ENCODE results near the gene SHISAL1.

Gene SHISAL1

DNA sequence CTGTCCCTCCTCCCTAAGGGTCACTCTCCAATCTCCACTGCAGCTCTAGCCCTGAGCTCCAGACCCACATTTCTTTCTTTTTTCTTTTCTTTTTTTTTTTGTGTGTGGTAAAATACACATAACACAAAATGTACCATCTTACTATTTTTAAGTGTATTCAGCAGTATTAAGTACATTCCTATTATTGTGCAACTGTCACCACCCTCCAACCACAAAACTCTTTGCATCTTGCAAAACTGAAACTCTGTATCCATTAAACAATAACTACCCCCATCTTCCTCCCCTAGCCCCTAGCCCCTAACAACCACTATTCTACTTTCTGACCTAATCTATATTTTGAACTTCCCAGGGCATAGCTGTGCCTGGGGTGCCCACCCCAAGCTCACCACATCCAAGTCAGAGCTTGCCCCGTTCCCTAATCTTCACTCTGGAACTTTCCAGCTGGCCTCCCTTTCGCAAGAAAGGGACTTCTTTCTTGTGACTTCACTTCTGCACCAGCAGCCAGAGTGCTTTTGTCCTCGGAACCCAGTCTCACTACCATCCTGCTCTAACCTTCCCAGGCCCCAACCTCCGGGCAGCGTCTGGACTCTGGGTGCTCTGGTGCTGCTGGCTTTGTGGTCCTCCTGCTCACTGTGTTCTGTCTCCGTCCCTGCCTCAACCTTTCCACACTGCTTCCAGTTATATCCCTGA lies 101.3 kb downstream of the SHISAL1 start:
- no peak for DNase-seq
- Histone ChIP-seq H3K36me3 (no peaks in the 10 kb centered on the region), H3K9me3 (no peaks in the 10 kb centered on the region; the same call in 1 of the 2 replicates), H3K27me3 (0 out of 2 replicates have a peak, but pooled peaks cover 3% of the 10 kb centered on the region), H3K4me3 (ENCODE audit: low read depth, low read length) (no peak overlapping the region), H3K4me1 (no peaks in the 10 kb centered on the region)
- TF ChIP-seq, protein P1, sequence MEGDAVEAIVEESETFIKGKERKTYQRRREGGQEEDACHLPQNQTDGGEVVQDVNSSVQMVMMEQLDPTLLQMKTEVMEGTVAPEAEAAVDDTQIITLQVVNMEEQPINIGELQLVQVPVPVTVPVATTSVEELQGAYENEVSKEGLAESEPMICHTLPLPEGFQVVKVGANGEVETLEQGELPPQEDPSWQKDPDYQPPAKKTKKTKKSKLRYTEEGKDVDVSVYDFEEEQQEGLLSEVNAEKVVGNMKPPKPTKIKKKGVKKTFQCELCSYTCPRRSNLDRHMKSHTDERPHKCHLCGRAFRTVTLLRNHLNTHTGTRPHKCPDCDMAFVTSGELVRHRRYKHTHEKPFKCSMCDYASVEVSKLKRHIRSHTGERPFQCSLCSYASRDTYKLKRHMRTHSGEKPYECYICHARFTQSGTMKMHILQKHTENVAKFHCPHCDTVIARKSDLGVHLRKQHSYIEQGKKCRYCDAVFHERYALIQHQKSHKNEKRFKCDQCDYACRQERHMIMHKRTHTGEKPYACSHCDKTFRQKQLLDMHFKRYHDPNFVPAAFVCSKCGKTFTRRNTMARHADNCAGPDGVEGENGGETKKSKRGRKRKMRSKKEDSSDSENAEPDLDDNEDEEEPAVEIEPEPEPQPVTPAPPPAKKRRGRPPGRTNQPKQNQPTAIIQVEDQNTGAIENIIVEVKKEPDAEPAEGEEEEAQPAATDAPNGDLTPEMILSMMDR (IDR thresholded peaks at IDR 0.05; ENCODE audit: low read depth, low read length): no peak

- Histone ChIP-seq H3K4me3 (ENCODE audit: low read depth, low read length) (no peak overlapping the region), H3K4me1 (no peaks in the 10 kb centered on the region), H3K27me3 (0 out of 2 replicates have a peak, but pooled peaks cover 3% of the 10 kb centered on the region), H3K36me3 (no peaks in the 10 kb centered on the region), H3K9me3 (no peaks in the 10 kb centered on the region; the same call in 1 of the 2 replicates)
- TF ChIP-seq, protein P1 (IDR thresholded peaks at IDR 0.05; ENCODE audit: low read depth, low read length): no peak
- no peak for DNase-seq
Observed at GRCh38 chr22:44210722-44211121, 102.0 kb downstream of the SHISAL1 start.

DNA sequence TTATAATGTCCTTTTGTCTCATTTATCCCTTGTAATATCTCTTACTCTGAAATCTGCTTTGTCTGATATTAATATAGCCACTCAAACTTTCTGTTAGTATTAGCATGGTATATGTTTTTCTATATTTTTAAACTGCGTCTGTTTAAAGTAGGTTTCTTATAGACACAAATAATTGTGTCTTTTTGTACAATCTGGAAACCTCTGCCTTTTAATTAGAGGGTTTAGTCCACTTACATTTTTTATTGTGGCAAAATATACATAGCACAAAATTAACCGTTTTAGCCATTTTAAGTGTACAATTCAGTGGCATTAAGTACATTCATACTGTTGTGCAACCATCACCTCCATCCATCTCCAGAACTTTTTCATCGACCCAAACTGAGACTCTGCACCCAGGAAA lies 103.4 kb downstream of the SHISAL1 start:
- no peaks in the 10 kb centered on the region; the same call in none of the 2 replicates for H3K9me3 ChIP-seq
- H3K4me3 ChIP-seq (ENCODE audit: low read depth, low read length): no peak overlapping the region
- no peaks in the 10 kb centered on the region for H3K4me1 ChIP-seq
- no peak for DNase-seq
- H3K36me3 ChIP-seq: no peaks in the 10 kb centered on the region
- TF ChIP-seq, protein P1 (IDR thresholded peaks at IDR 0.05; ENCODE audit: low read depth, low read length): no peak
- 0 out of 2 replicates have a peak, but pooled peaks cover 3% of the 10 kb centered on the region for H3K27me3 ChIP-seq

GRCh38 chr22:44207981-44208317 lies 104.8 kb downstream of the SHISAL1 start:
- Histone ChIP-seq H3K36me3 (no peaks in the 10 kb centered on the region), H3K4me1 (no peaks in the 10 kb centered on the region; the same call in 1 of the 2 replicates), H3K9me3 (no peaks in the 10 kb centered on the region; the same call in 1 of the 2 replicates), H3K27me3 (0 out of 2 replicates have a peak, but pooled peaks cover 3% of the 10 kb centered on the region), H3K4me3 (ENCODE audit: low read depth, low read length) (no peak overlapping the region)
- TF ChIP-seq, protein P1 (IDR thresholded peaks at IDR 0.05; ENCODE audit: low read depth, low read length): no peak
- no peak for DNase-seq

DNA sequence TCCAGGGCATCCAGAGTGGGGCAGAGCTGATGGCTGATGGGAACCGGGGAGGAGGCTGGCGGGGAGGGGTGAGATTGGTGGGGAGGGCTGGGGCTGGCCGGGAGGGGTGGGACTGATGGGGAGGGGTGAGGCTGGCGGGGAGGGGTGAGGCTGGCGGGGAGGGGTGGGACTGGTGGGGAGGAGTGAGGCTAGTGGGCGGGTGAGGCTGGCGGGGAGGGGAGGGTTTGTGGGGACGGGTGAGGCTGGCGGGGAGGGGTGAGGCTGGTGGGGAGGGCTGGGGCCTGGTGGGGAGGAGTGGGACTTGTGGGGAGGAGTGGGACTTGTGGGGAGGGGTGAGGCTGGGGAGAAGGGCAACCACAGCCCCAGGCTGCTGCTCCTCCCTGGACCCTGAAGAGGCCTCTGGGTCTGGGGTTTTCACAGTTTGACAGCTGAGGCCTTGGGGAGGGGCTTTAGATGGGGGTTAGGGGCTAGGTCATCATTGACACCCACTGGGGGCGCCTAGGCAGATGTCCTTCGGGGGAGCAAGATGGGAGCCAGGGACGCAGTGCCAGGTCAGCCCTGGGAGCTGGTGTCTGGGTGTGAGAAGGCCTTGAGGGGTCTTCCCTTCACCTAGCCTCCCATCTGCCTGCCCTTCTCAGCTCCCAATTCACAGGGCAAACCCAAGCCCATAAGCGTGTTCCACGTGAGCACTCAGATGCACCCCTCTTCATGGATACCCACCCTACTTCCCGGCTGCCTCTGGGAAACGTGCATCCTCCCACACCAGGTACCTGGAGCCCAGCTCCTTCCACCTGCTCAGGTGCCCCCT lies 105.4 kb downstream of the SHISAL1 start:
- H3K36me3 ChIP-seq: no peaks in the 10 kb centered on the region
- peaks cover 2% of the 10 kb centered on the region for H3K4me1 ChIP-seq
- no peak overlapping the region for H3K4me3 ChIP-seq (ENCODE audit: low read depth, low read length)
- TF ChIP-seq, protein P1 (IDR thresholded peaks at IDR 0.05; ENCODE audit: low read depth, low read length): no peak
- no peak for DNase-seq
- H3K27me3 ChIP-seq: 0 out of 2 replicates have a peak, but pooled peaks cover 3% of the 10 kb centered on the region
- H3K9me3 ChIP-seq: no peaks in the 10 kb centered on the region; the same call in 1 of the 2 replicates
